ENCODE measurements around the gene USP11.
A peak's percentile ranks its signal among the peaks of the same experiment; 100 is the strongest.

The USP11 gene

GRCh38 chrX:47215291-47215900, 17.4 kb upstream of the USP11 start:
- no peak overlapping the region for H3K27ac ChIP-seq (ENCODE audit: low read length)
- no peak for DNase-seq (ENCODE audit: low read depth, low spot score)
- no peaks in the 10 kb centered on the region for H3K27me3 ChIP-seq (ENCODE audit: control insufficient read depth, insufficient read depth, low read length)
- peaks cover 36% of the 10 kb centered on the region for H3K36me3 ChIP-seq (ENCODE audit: control insufficient read depth, insufficient read depth, low read length)
- no peaks in the 10 kb centered on the region for H3K9me3 ChIP-seq (ENCODE audit: control insufficient read depth, insufficient read depth, low read length)
- WGBS (ENCODE audit: insufficient coverage, insufficient read length): no CpG with 5 or more reads among the region's 12 CpGs
- peaks cover 4% of the 10 kb centered on the region; the same call in 1 of the 2 replicates for H3K4me1 ChIP-seq (ENCODE audit: control insufficient read depth, insufficient read depth, low read length)
- H3K4me3 ChIP-seq (ENCODE audit: low read length): no peak overlapping the region

DNA sequence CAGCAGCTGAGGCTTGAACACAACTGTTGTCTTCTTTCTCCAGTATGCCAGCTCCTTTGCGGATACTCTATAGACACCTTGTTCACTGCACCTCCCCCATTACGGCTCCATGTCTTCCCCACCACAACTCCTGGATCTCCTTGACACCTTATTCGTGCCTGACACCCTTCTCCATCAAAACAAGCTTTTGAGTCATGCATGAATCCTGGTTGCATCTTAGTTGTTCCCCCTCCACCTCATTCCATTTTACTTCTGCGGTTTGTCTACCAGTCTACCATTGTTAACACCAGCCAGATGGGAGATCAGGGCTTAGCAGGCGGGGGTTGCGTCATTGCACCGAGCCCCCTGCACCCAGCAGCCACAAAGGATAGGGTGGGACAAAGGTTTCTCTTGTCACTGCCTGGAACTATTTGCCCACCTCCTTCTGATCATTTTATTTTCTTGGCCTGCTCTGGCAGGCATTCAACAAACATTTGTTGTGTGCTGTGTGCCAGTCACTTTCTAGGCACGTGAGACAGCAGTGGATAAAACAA, 16.4 kb upstream of the USP11 start:
- Histone ChIP-seq H3K4me3 (ENCODE audit: low read length) (no peak overlapping the region), H3K27me3 (ENCODE audit: control insufficient read depth, insufficient read depth, low read length) (no peaks in the 10 kb centered on the region), H3K9me3 (ENCODE audit: control insufficient read depth, insufficient read depth, low read length) (no peaks in the 10 kb centered on the region), H3K27ac (ENCODE audit: low read length) (no peak overlapping the region), H3K4me1 (ENCODE audit: control insufficient read depth, insufficient read depth, low read length) (peaks cover 4% of the 10 kb centered on the region; the same call in 1 of the 2 replicates), H3K36me3 (ENCODE audit: control insufficient read depth, insufficient read depth, low read length) (peaks cover 26% of the 10 kb centered on the region)
- DNase-seq (ENCODE audit: low read depth, low spot score): no peak
- WGBS (ENCODE audit: insufficient coverage, insufficient read length): no CpG with 5 or more reads among the region's 8 CpGs

GRCh38 chrX:47217121-47217851, 15.5 kb upstream of the USP11 start:
- Histone ChIP-seq H3K9me3 (ENCODE audit: control insufficient read depth, insufficient read depth, low read length) (no peaks in the 10 kb centered on the region), H3K4me1 (ENCODE audit: control insufficient read depth, insufficient read depth, low read length) (peaks cover 4% of the 10 kb centered on the region; the same call in 1 of the 2 replicates), H3K27ac (ENCODE audit: low read length) (no peak overlapping the region), H3K4me3 (ENCODE audit: low read length) (no peak overlapping the region; the same call in 1 of the 2 replicates), H3K27me3 (ENCODE audit: control insufficient read depth, insufficient read depth, low read length) (no peaks in the 10 kb centered on the region), H3K36me3 (ENCODE audit: control insufficient read depth, insufficient read depth, low read length) (peaks cover 25% of the 10 kb centered on the region)
- no peak for DNase-seq (ENCODE audit: low read depth, low spot score)
- no CpG with 5 or more reads among the region's 22 CpGs for WGBS (ENCODE audit: insufficient coverage, insufficient read length)

DNA sequence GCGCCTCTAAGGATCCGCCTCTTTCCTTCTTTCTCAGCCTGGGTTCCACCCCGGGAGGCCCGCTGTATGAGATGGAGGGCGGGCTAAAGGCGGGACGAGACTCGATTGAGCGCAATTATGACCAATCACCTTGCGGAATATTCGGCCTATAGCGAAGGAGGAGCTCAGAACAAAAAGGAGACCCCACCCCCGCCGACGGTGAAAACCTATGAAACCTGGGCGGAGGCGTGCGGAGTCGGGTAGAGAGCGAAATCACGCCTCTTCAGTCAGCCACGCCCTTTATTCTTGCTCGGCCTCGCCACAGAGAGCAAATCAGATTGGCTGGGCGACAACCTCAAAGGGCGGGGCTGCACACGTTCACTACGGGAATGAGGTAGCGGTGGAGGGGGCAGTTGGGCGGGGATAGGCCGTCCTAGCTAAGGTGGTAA, 14.9 kb upstream of the USP11 start:
- Histone ChIP-seq H3K27ac (ENCODE audit: low read length) (no peak overlapping the region), H3K4me1 (ENCODE audit: control insufficient read depth, insufficient read depth, low read length) (peaks cover 4% of the 10 kb centered on the region; the same call in 1 of the 2 replicates), H3K9me3 (ENCODE audit: control insufficient read depth, insufficient read depth, low read length) (no peaks in the 10 kb centered on the region), H3K27me3 (ENCODE audit: control insufficient read depth, insufficient read depth, low read length) (no peaks in the 10 kb centered on the region), H3K36me3 (ENCODE audit: control insufficient read depth, insufficient read depth, low read length) (peaks cover 21% of the 10 kb centered on the region), H3K4me3 (ENCODE audit: low read length) (peak overlapping the region; percentile 93; the same call in 1 of the 2 replicates)
- peak; percentile 77 for DNase-seq (ENCODE audit: low read depth, low spot score)
- WGBS (ENCODE audit: insufficient coverage, insufficient read length): no CpG with 5 or more reads among the region's 31 CpGs

DNA sequence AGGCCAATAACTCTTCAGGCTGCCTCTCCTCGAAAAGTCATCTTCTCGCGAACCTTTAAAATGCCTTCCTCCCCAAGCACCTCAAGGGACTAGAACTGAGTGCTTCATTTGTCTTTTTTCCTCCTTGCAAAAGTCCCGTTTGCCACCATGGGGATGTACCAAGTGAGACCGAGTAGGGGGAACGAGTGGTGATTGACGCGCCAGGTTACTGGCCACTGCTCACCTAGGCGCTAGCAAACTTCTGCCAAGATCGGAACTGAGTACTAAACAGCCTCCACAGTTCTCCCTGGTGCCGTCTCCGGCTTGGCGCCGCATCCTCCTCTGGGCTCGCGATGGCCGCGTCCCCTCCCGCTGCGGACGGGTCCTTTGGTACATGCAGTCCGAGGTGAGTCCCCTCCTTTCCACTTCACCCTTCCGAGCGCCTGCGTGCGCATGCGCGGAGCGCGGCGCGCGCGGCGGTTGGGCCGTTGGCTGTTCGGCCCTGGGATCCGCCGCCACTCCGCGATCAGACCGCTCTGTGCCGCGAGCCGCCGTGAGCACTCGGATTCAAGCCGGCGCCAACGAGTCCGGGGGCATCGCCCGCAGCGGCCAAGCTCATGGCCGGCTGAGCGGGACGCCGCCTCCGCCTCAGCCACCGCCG, 14.4 kb upstream of the USP11 start, which contains the start of gene CDK16:
CDK16 (plus strand) TSS at position 402 of the 640 bp plus-strand sequence. CDS start 4,877 bp downstream, outside the sequence.
- Histone ChIP-seq H3K27ac (ENCODE audit: low read length) (no peak within 1 kb of the TSS), H3K4me1 (ENCODE audit: control insufficient read depth, insufficient read depth, low read length) (peaks cover 4% of the 10 kb centered on the region; the same call in 1 of the 2 replicates), H3K27me3 (ENCODE audit: control insufficient read depth, insufficient read depth, low read length) (no peaks in the 10 kb centered on the region), H3K4me3 (ENCODE audit: low read length) (peak within 1 kb of the TSS; percentile 93; the same call in 1 of the 2 replicates), H3K36me3 (ENCODE audit: control insufficient read depth, insufficient read depth, low read length) (peaks cover 24% of the 10 kb centered on the region), H3K9me3 (ENCODE audit: control insufficient read depth, insufficient read depth, low read length) (no peaks in the 10 kb centered on the region)
- DNase-seq (ENCODE audit: low read depth, low spot score): no peak
- no CpG with 5 or more reads among the region's 61 CpGs for WGBS (ENCODE audit: insufficient coverage, insufficient read length)

GRCh38 chrX:47218920-47219815, 13.6 kb upstream of the USP11 start:
- Histone ChIP-seq H3K27ac (ENCODE audit: low read length) (no peak overlapping the region), H3K27me3 (ENCODE audit: control insufficient read depth, insufficient read depth, low read length) (no peaks in the 10 kb centered on the region), H3K9me3 (ENCODE audit: control insufficient read depth, insufficient read depth, low read length) (no peaks in the 10 kb centered on the region), H3K4me3 (ENCODE audit: low read length) (peak overlapping the region; percentile 93; the same call in 1 of the 2 replicates), H3K4me1 (ENCODE audit: control insufficient read depth, insufficient read depth, low read length) (peaks cover 4% of the 10 kb centered on the region; the same call in 1 of the 2 replicates), H3K36me3 (ENCODE audit: control insufficient read depth, insufficient read depth, low read length) (peaks cover 27% of the 10 kb centered on the region)
- WGBS (ENCODE audit: insufficient coverage, insufficient read length): no CpG with 5 or more reads among the region's 60 CpGs
- no peak for DNase-seq (ENCODE audit: low read depth, low spot score)

DNA sequence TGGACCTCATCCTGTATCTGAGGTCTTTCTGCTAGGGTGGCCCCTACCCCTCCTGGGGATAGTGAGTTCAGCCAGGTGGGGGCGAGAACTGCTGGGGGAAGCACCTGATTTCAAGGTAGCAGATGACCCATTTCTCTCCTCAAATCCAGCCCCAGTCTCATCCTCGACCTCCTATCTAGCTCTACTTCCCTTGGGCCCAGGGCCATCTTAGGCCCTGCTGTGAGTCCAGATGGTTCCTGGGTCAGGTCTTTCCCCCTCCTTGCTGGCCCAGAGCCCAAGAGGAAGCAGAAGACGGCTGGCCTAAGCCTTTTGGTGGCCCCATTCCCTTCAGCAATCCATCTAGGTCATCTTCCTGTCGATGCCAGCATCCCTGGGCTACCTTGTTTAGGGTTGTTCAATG, 11.1 kb upstream of the USP11 start:
- H3K36me3 ChIP-seq (ENCODE audit: control insufficient read depth, insufficient read depth, low read length): peaks cover 31% of the 10 kb centered on the region
- WGBS (ENCODE audit: insufficient coverage, insufficient read length): no CpG with 5 or more reads among the region's 4 CpGs
- H3K9me3 ChIP-seq (ENCODE audit: control insufficient read depth, insufficient read depth, low read length): no peaks in the 10 kb centered on the region

DNA sequence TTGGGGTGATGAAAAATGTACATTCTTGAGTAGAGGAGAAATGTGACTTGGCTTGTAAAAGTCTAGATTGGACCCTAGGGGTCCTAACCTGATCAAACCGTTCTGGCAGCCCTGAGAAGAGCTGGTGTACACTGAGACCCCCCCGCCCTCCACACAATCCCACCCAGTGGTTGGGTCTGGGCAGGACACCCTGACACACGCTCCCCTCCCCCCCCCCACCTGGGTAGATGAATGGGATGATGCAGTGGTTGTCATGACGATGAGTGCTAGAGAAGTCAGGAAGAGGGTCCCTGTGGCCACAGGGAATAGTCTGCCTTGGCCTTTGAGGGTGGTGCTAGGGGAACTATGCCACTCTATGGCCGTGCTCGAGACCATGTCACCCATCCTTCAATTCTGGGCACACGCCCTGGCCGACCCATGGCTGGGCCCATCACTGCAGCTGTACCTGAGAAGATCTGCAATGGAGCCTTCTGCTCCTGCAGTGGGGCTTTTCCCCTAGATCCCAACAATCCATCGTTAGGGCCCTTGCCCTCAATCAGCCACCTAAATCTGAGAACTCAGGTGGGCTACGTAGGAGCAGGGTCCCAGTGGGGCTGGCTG, 10.0 kb upstream of the USP11 start:
- Histone ChIP-seq H3K9me3 (ENCODE audit: control insufficient read depth, insufficient read depth, low read length) (no peaks in the 10 kb centered on the region), H3K4me3 (ENCODE audit: low read length) (no peak overlapping the region), H3K4me1 (ENCODE audit: control insufficient read depth, insufficient read depth, low read length) (peaks cover 4% of the 10 kb centered on the region; the same call in 1 of the 2 replicates), H3K36me3 (ENCODE audit: control insufficient read depth, insufficient read depth, low read length) (peaks cover 37% of the 10 kb centered on the region), H3K27ac (ENCODE audit: low read length) (no peak overlapping the region), H3K27me3 (ENCODE audit: control insufficient read depth, insufficient read depth, low read length) (no peaks in the 10 kb centered on the region)
- no peak for DNase-seq (ENCODE audit: low read depth, low spot score)
- no CpG with 5 or more reads among the region's 10 CpGs for WGBS (ENCODE audit: insufficient coverage, insufficient read length)

More for the DNA sequence above, 11.1 kb upstream of the USP11 start:
- peaks cover 4% of the 10 kb centered on the region; the same call in 1 of the 2 replicates for H3K4me1 ChIP-seq (ENCODE audit: control insufficient read depth, insufficient read depth, low read length)
- no peaks in the 10 kb centered on the region for H3K27me3 ChIP-seq (ENCODE audit: control insufficient read depth, insufficient read depth, low read length)
- no peak for DNase-seq (ENCODE audit: low read depth, low spot score)
- no peak overlapping the region for H3K27ac ChIP-seq (ENCODE audit: low read length)
- no peak overlapping the region for H3K4me3 ChIP-seq (ENCODE audit: low read length)

- no peak overlapping the region for H3K4me3 ChIP-seq (ENCODE audit: low read length)
- peaks cover 41% of the 10 kb centered on the region for H3K36me3 ChIP-seq (ENCODE audit: control insufficient read depth, insufficient read depth, low read length)
- H3K27me3 ChIP-seq (ENCODE audit: control insufficient read depth, insufficient read depth, low read length): no peaks in the 10 kb centered on the region
- DNase-seq (ENCODE audit: low read depth, low spot score): no peak
- no CpG with 5 or more reads among the region's 13 CpGs for WGBS (ENCODE audit: insufficient coverage, insufficient read length)
- H3K27ac ChIP-seq (ENCODE audit: low read length): no peak overlapping the region
- H3K4me1 ChIP-seq (ENCODE audit: control insufficient read depth, insufficient read depth, low read length): peaks cover 4% of the 10 kb centered on the region; the same call in 1 of the 2 replicates
- no peaks in the 10 kb centered on the region for H3K9me3 ChIP-seq (ENCODE audit: control insufficient read depth, insufficient read depth, low read length)
These were observed 9.1 kb upstream of the USP11 start for GRCh38 chrX:47223476-47224250.
